ENCODE measurements around the gene SLC22A17. TPM values are rescaled to one million over a fixed set of nuclear protein-coding genes. Genes with fewer than 3 reads are reported as not detected.

The SLC22A17 gene
- total and polyA plus RNA-seq, 2 of the 8 experiments (the other 6 are each of a cell fraction or from before 2014, with no cell fraction given), result 43.0 to 49.0 TPM

DNA sequence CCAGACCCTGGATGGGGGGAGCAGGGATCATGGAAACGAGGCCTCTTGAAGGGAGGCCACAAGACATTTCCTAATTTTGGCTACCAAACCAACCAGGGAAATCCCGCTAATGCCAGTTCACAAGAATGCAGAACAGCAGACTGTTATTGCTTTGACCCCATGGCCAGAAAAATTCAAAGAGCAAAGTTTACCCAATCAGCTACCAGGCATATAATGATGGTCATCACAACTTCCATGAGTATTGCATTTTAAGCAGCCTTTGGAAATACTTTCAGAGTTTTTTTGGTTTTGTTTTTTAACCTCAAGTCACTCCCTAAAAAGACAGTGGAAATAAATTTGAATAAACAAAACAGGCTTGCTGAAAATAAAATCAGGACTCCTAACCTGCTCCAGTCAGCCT lies 19.8 kb upstream of the SLC22A17 start, which contains the start of gene IL25:
Gene IL25 (plus strand): TSS at position 301 of the 400 bp plus-strand sequence.
- Histone ChIP-seq H3K79me1 (ENCODE audit: low read depth, low read length) (no peaks in the 10 kb centered on the region), H2AFZ (ENCODE audit: low read length) (no peak within 1 kb of the TSS), H2BK15ac (ENCODE audit: low read length) (no peak within 1 kb of the TSS), H2BK5ac (ENCODE audit: low read depth, low read length) (no peak within 1 kb of the TSS), H3K27me3 (replicated peaks in 1 of 4; ENCODE audit: control insufficient read depth in 3 of 4, extremely low read depth in 1 of 4, insufficient read depth in 3 of 4, low read length in 3 of 4) (peaks cover 0 to 21% (median 13%) of the 10 kb centered on the region in 4 experiments; a peak in 6 of 7 replicates), H4K5ac (ENCODE audit: insufficient read length, low read depth, low read length) (no peak within 1 kb of the TSS), H2AK5ac (ENCODE audit: low read depth, low read length) (no peak within 1 kb of the TSS), H3K79me2 (ENCODE audit: control insufficient read depth in 1 of 2, insufficient read depth in 2 of 2, low read length in 2 of 2) (no peaks in the 10 kb centered on the region), H2BK20ac (ENCODE audit: low read length) (no peak within 1 kb of the TSS), H3K23ac (ENCODE audit: insufficient read length) (no peak within 1 kb of the TSS), H3K4me1 (replicated peaks in 1 of 4; ENCODE audit: control insufficient read depth in 3 of 4, insufficient read depth in 4 of 4, low read length in 3 of 4) (peaks cover 0 to 10% (median 3%) of the 10 kb centered on the region in 4 experiments; a peak in 3 of 7 replicates), H3K56ac (replicated peaks; ENCODE audit: insufficient read length, low read depth, low read length) (no peak within 1 kb of the TSS), H3K4me2 (ENCODE audit: insufficient read depth in 1 of 2, low read depth in 2 of 2, low read length in 2 of 2) (no peak within 1 kb of the TSS), H3K9ac (replicated peaks in 1 of 4; ENCODE audit: extremely low read depth in 1 of 4, low read depth in 3 of 4, low read length in 3 of 4) (no peak within 1 kb of the TSS), H4K8ac (ENCODE audit: extremely low read depth, insufficient read depth, low read length) (no peak within 1 kb of the TSS), H3K14ac (ENCODE audit: insufficient read length) (no peak within 1 kb of the TSS), H2BK120ac (replicated peaks; ENCODE audit: low read depth, low read length) (no peak within 1 kb of the TSS), H4K20me1 (replicated peaks in 1 of 2; ENCODE audit: control insufficient read depth in 1 of 2, insufficient read depth in 2 of 2, low read length in 2 of 2) (no peaks in the 10 kb centered on the region), H3K9me3 (ENCODE audit: insufficient read depth in 2 of 2, low read depth in 1 of 2, low read length in 1 of 2) (no peaks in the 10 kb centered on the region), H3K4ac (replicated peaks; ENCODE audit: insufficient read length, low read depth, low read length) (no peak within 1 kb of the TSS), H4K91ac (replicated peaks; ENCODE audit: insufficient read length, low read length) (no peak within 1 kb of the TSS), H3K23me2 (ENCODE audit: low read depth, low read length) (no peaks in the 10 kb centered on the region), H2BK12ac (ENCODE audit: low read depth, low read length) (0 out of 2 replicates have a peak within 1 kb of the TSS, but pooled peaks have one; percentile 23), H3K36me3 (ENCODE audit: control insufficient read depth in 2 of 4, insufficient read depth in 4 of 4, low read length in 3 of 4) (no peaks in the 10 kb centered on the region), H3K4me3 (ENCODE audit: extremely low read depth in 1 of 4, insufficient read depth in 2 of 4, low read depth in 3 of 4, low read length in 4 of 4) (no peak within 1 kb of the TSS), H3K18ac (ENCODE audit: extremely low read depth, low read length) (no peak within 1 kb of the TSS), H3K27ac (ENCODE audit: low read depth, low read length) (no peak within 1 kb of the TSS)
- CTCF ChIA-PET (ENCODE audit: partially characterized antibody), result interaction anchor here (0.6 to 15.0 kb wide), 2 partner anchors 11 to 78 kb away, joined by 4 to 333 read pairs; partner anchors contain the start of genes EFS and SLC22A17
- WGBS, 2 experiments (ENCODE audit: extremely low coverage in 1 of 2, insufficient coverage in 1 of 2, insufficient read length in 1 of 2, insufficient replicate concordance in 2 of 2, low coverage in 1 of 2, low lambda C conversion rate in 2 of 2, missing lambda C conversion rate in 1 of 2), result 80% methylated on average over 2 of the region's 2 CpGs; no CpG with 5 or more reads in 1 of the 2 experiments
- POLR2A ChIA-PET (ENCODE audit: partially characterized antibody), result interaction anchor here (1.2 kb wide), 1 partner anchor 10 kb away, joined by 3 read pairs; no protein-coding TSS in a partner anchor
- FAIRE-seq (no peak), DNase-seq (ENCODE audit: low read depth in 1 of 2, low spot score in 2 of 2) (no peak)
- TF ChIP-seq EZH2 (IDR thresholded peaks at IDR 0.05; ENCODE audit: low read depth, low read length, severe bottlenecking) (no peak), SIX5 (IDR thresholded peaks at IDR 0.05; ENCODE audit: low read depth, low read length) (no peak), SP4 (IDR thresholded peaks at IDR 0.05; ENCODE audit: low read length) (no peak), GABPA (IDR thresholded peaks at IDR 0.05; ENCODE audit: borderline replicate concordance, insufficient read depth, low read length) (no peak), SIRT6 (IDR thresholded peaks at IDR 0.05; ENCODE audit: low read length) (no peak), FOSL1 (IDR thresholded peaks at IDR 0.05; ENCODE audit: insufficient read depth, low read depth, low read length) (no peak), PHF8 (conservative IDR thresholded peaks at IDR 0.05; ENCODE audit: low read depth, low read length) (no peak), SUZ12 (IDR thresholded peaks at IDR 0.05; ENCODE audit: low read length) (no peak), TEAD4 (IDR thresholded peaks at IDR 0.05; ENCODE audit: low read depth, low read length) (no peak), POLR2A (IDR thresholded peaks at IDR 0.05; ENCODE audit: control extremely low read depth in 1 of 2, low read depth in 2 of 2, low read length in 2 of 2) (no peak), POLR2AphosphoS5 (IDR thresholded peaks at IDR 0.05; ENCODE audit: low read depth, low read length) (no peak), CEBPB (IDR thresholded peaks at IDR 0.05; ENCODE audit: low read depth, low read length) (no peak), TCF12 (IDR thresholded peaks at IDR 0.05; ENCODE audit: low read depth, low read length) (no peak), NRF1 (IDR thresholded peaks at IDR 0.05; ENCODE audit: low read depth, low read length) (no peak), GTF2F1 (IDR thresholded peaks at IDR 0.05; ENCODE audit: borderline replicate concordance, low read depth, low read length) (no peak)
- TF ChIP-seq, protein P1, sequence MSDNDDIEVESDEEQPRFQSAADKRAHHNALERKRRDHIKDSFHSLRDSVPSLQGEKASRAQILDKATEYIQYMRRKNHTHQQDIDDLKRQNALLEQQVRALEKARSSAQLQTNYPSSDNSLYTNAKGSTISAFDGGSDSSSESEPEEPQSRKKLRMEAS (IDR thresholded peaks at IDR 0.05), result no peak

All from H1 (cell line).